ENCODE data around the gene ZIC2. TPM values are rescaled to one million over a fixed set of nuclear protein-coding genes. Genes with fewer than 3 reads are reported as not detected.

ZIC2 gene
- total and polyA plus RNA-seq, 2 of the 4 experiments (the other 2 are of a cell fraction), result not detected

DNA sequence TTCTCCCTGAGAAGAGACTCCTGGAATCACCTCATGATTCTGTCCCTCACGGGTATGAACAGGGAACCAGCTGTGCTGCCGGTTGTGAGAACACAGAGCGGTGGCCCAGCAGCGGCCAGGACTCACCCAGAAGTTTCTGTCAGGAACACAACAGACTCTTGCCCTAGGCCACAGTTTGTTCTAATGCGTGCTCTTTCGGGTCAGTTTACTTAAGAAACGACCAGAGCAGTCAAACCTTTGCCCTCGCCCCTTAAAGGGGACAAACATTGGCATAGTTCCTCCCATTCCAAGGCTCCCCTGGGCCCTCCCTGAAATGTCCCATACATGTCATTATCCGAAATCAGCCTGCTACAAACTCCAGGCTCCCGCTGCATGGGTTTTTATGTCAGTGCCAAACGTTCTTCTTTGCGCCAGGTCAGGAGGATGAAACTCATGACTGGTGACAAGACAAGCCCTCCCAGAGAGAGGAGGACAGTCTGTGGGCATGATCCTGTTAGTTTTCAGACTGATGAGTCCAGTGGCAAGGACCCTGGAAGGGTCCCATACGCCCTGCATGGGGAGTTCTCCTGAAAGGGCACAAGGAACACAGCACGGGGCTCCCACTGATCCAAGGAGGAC lies 28.3 kb upstream of the ZIC2 start:
- CTCF ChIA-PET, result no interaction called here

More for the DNA sequence above, 28.3 kb upstream of the ZIC2 start:
- in situ Hi-C loops (cut with MboI; ENCODE audit: low sequenced_read_pairs) (no loop called here), intact Hi-C loops (cut with micrococcal nuclease) (no loop called here), dilution Hi-C loops (cut with HindIII; ENCODE audit: low sequenced_read_pairs, unreplicated experiment) (no loop called here)
- H3K4me1 ChIP-seq (ENCODE audit: control insufficient read depth, insufficient read depth, low read length), result no peaks in the 10 kb centered on the region
- H2BK15ac ChIP-seq (ENCODE audit: low read depth, low read length), result no peak overlapping the region
- H3K14ac ChIP-seq (replicated peaks; ENCODE audit: low read depth, low read length), result no peak overlapping the region
- ATAC-seq (ENCODE audit: low read depth), result no peak
- H3K79me1 ChIP-seq (ENCODE audit: low read depth in 1 of 2, low read length in 2 of 2), result no peaks in the 10 kb centered on the region
- H3K9me3 ChIP-seq (ENCODE audit: control insufficient read depth, insufficient read depth, low read length), result peaks cover 5% of the 10 kb centered on the region; the same call in 1 of the 2 replicates
- H3K4ac ChIP-seq (ENCODE audit: low read depth, low read length), result no peak overlapping the region
- no peaks in the 10 kb centered on the region for H3K36me3 ChIP-seq (ENCODE audit: control insufficient read depth, insufficient read depth, low read length)
- no peaks in the 10 kb centered on the region for H4K20me1 ChIP-seq (ENCODE audit: insufficient read depth, low read length)
- H4K8ac ChIP-seq (ENCODE audit: low read depth in 2 of 2, low read length in 2 of 2), result no peak overlapping the region
- no peak overlapping the region for H2BK5ac ChIP-seq (ENCODE audit: low read depth, low read length, poor library complexity, severe bottlenecking)
- H2AK9ac ChIP-seq (replicated peaks; ENCODE audit: low read depth, low read length, poor library complexity), result no peak overlapping the region
- H2BK120ac ChIP-seq (ENCODE audit: low read depth, low read length), result no peak overlapping the region
- no TSS peak for BruUV-seq (replicated peaks)
- H3K18ac ChIP-seq (ENCODE audit: low read depth, low read length), result no peak overlapping the region
- no peak overlapping the region for H3K56ac ChIP-seq (ENCODE audit: extremely low read depth, insufficient read depth, low read length)
- no peak overlapping the region for H2AK5ac ChIP-seq (ENCODE audit: low read depth, low read length)
- peaks cover 83% of the 10 kb centered on the region for H3K27me3 ChIP-seq (ENCODE audit: control insufficient read depth, insufficient read depth, low read length)
- H2BK20ac ChIP-seq (ENCODE audit: low read depth, low read length), result no peak overlapping the region
- H3K4me3 ChIP-seq (ENCODE audit: insufficient read depth, low read depth, low read length), result no peak overlapping the region
- WGBS, 2 experiments (ENCODE audit: extremely low coverage in 2 of 2, insufficient read length in 1 of 2), result 63% methylated on average over 10 of the region's 14 CpGs; no CpG with 5 or more reads in 1 of the 2 experiments
- H3K27ac ChIP-seq (ENCODE audit: insufficient read depth, low read length), result no peak overlapping the region
- H3K23ac ChIP-seq (ENCODE audit: low read depth, low read length), result no peak overlapping the region
- DNase-seq, result no peak
- no peaks in the 10 kb centered on the region for H3K9me1 ChIP-seq (ENCODE audit: insufficient read depth, low read length)
- H2AFZ ChIP-seq (replicated peaks; ENCODE audit: low read length, poor library complexity), result no peak overlapping the region
- no peak overlapping the region for H4K5ac ChIP-seq (ENCODE audit: low read depth, low read length)
- H3K4me2 ChIP-seq (ENCODE audit: low read depth, low read length), result no peak overlapping the region
- H3K9ac ChIP-seq (ENCODE audit: low read depth, low read length), result no peak overlapping the region
- TF ChIP-seq FOS (IDR thresholded peaks at IDR 0.05; ENCODE audit: low read depth, low read length) (no peak), MAFK (IDR thresholded peaks at IDR 0.05; ENCODE audit: low read depth, low read length) (no peak), POLR2A (IDR thresholded peaks at IDR 0.05; ENCODE audit: low read depth, low read length) (no peak), NFE2L2 (IDR thresholded peaks at IDR 0.05; ENCODE audit: low read depth, low read length) (no peak), RAD21 (IDR thresholded peaks at IDR 0.05; ENCODE audit: low read length) (no peak), SMC3 (IDR thresholded peaks at IDR 0.05; ENCODE audit: low read depth, low read length) (no peak), MAZ (IDR thresholded peaks at IDR 0.05; ENCODE audit: borderline replicate concordance, low read depth, low read length) (no peak), RFX5 (IDR thresholded peaks at IDR 0.05; ENCODE audit: low read depth, low read length) (no peak), CEBPB (IDR thresholded peaks at IDR 0.05; ENCODE audit: low read depth, low read length) (no peak), RCOR1 (IDR thresholded peaks at IDR 0.05; ENCODE audit: insufficient replicate concordance, low read length) (no peak), CHD1 (IDR thresholded peaks at IDR 0.05; ENCODE audit: low read depth, low read length) (no peak), MXI1 (IDR thresholded peaks at IDR 0.05; ENCODE audit: borderline replicate concordance, low read depth, low read length) (no peak), BHLHE40 (IDR thresholded peaks at IDR 0.05; ENCODE audit: low read depth, low read length) (no peak)
- TF ChIP-seq, protein P1, sequence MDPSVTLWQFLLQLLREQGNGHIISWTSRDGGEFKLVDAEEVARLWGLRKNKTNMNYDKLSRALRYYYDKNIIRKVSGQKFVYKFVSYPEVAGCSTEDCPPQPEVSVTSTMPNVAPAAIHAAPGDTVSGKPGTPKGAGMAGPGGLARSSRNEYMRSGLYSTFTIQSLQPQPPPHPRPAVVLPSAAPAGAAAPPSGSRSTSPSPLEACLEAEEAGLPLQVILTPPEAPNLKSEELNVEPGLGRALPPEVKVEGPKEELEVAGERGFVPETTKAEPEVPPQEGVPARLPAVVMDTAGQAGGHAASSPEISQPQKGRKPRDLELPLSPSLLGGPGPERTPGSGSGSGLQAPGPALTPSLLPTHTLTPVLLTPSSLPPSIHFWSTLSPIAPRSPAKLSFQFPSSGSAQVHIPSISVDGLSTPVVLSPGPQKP (IDR thresholded peaks at IDR 0.05; ENCODE audit: borderline replicate concordance, low read depth, low read length), result no peak
- TF ChIP-seq, protein P2, sequence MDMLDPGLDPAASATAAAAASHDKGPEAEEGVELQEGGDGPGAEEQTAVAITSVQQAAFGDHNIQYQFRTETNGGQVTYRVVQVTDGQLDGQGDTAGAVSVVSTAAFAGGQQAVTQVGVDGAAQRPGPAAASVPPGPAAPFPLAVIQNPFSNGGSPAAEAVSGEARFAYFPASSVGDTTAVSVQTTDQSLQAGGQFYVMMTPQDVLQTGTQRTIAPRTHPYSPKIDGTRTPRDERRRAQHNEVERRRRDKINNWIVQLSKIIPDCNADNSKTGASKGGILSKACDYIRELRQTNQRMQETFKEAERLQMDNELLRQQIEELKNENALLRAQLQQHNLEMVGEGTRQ (IDR thresholded peaks at IDR 0.05; ENCODE audit: low read depth, low read length), result no peak
- TF ChIP-seq, protein P3, sequence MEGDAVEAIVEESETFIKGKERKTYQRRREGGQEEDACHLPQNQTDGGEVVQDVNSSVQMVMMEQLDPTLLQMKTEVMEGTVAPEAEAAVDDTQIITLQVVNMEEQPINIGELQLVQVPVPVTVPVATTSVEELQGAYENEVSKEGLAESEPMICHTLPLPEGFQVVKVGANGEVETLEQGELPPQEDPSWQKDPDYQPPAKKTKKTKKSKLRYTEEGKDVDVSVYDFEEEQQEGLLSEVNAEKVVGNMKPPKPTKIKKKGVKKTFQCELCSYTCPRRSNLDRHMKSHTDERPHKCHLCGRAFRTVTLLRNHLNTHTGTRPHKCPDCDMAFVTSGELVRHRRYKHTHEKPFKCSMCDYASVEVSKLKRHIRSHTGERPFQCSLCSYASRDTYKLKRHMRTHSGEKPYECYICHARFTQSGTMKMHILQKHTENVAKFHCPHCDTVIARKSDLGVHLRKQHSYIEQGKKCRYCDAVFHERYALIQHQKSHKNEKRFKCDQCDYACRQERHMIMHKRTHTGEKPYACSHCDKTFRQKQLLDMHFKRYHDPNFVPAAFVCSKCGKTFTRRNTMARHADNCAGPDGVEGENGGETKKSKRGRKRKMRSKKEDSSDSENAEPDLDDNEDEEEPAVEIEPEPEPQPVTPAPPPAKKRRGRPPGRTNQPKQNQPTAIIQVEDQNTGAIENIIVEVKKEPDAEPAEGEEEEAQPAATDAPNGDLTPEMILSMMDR (conservative IDR thresholded peaks at IDR 0.05; ENCODE audit: low read depth, low read length), result no peak
- POLR2A ChIA-PET (ENCODE audit: unreplicated experiment), result no interaction called here
- H4K91ac ChIP-seq (ENCODE audit: insufficient read depth, low read depth, low read length), result no peak overlapping the region

Data from IMR-90 (cell line).